ENCODE data around the gene MAPKAP1.

- TF ChIP-seq CTCF (IDR thresholded peaks at IDR 0.05; ENCODE audit: insufficient read depth, low read length, poor library complexity, severe bottlenecking), result no peak
- TF ChIP-seq EZH2phosphoT487 (conservative IDR thresholded peaks at IDR 0.05; ENCODE audit: low read length), result no peak
Observed at GRCh38 chr9:125434986-125435775, 271.8 kb downstream of the MAPKAP1 start.
